HG03342 (cell line): ENCODE results near the gene DNAH11.

Experiments
- ATAC-seq: cut with Tn5 transposase; IDR thresholded peaks from one replicate; pipeline ENCODE4 v1.9.1; 2021; ENCODE audit warnings: mild to moderate bottlenecking, moderate library complexity; ENCODE audit not compliant: unreplicated experiment

Gene DNAH11

GRCh38 chr7:21547501-21547900, 4.7 kb downstream of the DNAH11 start:
- no peak for ATAC-seq

- no peak for ATAC-seq
Observed at GRCh38 chr7:21548491-21548890, 5.7 kb downstream of the DNAH11 start.

GRCh38 chr7:21550076-21550475, 7.2 kb downstream of the DNAH11 start:
- ATAC-seq = no peak

- no peak for ATAC-seq
Observed at GRCh38 chr7:21550821-21551531, 8.1 kb downstream of the DNAH11 start.

- ATAC-seq = no peak
Observed at GRCh38 chr7:21562385-21562784, 19.5 kb downstream of the DNAH11 start.

DNA sequence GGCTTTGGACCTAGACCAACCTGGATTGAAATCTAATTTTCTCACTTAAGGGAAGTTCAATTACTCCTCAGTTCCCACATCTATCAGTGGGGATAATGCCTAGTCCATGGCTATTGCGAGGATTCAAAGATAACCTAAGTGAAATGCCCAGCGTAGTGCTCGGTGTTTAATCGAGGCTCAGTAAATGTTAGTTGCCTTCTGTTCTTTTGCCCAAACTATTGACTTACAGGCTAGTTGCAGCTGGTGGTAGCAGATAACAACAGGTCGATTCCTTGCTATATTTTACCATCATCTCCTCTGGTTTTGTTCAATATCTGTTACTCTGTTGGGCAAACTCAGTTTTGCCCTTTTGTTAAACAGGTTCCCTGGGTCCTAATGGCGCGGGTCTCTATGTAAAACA, 22.8 kb downstream of the DNAH11 start:
- ATAC-seq = no peak

DNA sequence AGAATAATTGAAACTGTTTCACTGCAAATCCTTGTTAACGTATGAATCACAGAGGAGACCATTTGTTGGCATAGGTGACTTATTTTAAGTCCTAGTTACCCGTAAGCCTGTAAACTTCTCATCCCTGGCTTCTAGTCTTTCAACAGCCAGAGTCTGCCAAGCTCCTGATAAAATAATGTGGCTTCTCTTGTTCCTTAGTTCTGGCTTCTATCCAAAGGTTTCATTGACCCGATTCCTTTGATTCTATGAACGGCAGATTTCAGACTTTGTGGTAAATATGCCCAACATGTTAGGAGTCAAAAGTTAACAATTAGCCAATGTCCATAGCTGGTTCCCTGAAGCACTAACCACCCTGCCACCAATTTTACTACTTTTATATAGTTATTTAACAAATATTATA, 23.3 kb downstream of the DNAH11 start:
- no peak for ATAC-seq

GRCh38 chr7:21568762-21569161, 25.9 kb downstream of the DNAH11 start:
- ATAC-seq = no peak

DNA sequence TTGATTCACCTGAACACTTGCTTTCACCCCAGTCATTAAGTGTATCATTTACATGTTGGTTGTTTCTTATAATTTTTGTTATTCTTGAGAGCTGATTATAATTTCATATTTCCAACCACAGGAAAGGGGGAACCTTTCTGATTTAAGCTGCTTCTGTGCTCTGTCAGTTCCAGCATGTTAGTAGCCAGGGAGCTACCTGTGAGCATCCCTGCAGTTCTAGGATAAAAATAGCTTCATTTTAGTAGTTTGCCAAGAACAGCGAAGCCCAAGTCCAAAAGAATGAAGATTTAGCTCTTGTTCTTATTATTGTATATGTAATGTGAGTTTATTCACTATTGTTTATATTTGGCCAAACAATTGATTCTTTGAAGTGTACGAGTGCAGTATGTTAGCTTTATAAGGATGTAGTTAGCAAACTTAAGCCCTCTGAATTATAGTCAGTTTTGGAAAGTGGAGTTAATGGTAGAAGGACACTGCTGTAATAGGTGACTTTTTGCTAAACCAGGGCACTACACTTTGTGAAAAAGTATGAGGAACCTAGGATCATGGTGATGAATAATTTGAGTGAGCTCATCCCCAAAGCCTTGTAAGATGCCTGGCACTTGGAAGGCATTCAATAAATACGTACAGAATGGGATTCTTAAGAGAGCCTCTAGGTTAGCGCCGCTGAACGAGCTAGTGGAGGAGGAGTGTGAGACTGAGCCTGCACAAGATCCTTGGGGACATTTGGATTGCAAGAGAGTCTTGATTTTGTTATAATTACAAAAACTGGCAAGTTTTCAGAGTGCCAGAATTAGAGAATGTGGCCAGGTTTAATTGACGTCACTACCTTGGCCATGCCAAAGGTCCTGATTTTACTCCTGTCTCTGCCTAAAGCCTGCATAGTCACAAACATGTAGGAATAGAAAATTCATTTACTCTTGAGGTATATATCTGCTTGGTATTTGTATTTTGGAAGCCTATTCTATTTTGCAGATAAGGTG, 29.8 kb downstream of the DNAH11 start:
- no peak for ATAC-seq

- ATAC-seq = no peak
Observed at GRCh38 chr7:21579341-21580072, 36.7 kb downstream of the DNAH11 start.

DNA sequence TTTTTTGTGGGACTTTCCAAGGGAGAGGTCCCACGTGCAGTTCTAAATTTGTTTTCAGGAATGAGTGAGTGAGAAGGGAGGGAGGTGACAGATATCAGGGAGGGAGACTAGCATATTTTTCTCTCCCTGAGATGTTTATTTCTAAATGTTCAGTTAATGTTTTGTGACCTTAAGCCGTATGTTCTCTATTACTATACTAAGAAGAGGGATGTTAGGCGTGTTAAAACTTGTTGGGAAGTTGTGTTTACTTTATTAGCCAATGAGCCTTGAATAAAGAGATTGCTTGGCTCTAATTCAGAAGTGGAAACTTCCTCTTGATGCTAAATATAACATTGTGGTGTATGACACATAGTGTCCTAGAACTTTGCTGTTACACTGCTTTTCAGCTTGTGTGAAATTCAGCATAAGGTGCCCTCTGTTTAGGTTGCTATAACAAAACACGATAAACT, 37.3 kb downstream of the DNAH11 start:
- ATAC-seq = no peak

DNA sequence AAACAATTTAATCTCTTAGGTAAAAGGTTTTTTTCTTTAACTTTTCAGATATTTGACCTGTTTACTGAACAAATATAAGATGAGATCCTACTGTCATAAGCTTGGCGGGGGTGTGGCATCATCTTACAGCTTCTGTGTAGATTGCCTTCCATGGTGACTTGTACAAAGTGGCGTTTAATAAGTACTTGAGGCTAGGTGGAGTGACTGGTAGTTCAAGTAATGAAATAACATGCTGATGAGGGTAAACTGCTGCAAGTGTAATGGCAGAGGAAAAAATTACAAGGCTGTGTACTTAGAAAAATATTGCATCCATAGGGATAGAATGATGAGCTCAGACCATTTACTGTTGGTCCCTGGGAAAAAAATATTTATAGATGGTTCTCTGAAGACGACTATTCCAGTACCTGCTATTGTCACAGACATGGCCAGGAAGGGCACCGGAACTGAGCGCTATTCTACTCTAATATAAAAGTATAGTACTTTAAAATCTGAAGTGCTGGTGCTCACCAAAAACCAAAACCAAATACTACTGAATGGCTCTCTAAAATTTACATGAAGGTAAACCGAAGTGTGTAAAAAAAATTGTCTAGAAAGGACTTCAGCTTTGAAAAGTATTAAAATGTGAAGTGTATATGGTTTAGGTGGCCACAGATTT, 42.4 kb downstream of the DNAH11 start:
- ATAC-seq = no peak

- ATAC-seq = no peak
Observed at GRCh38 chr7:21587139-21587784, 44.4 kb downstream of the DNAH11 start.

GRCh38 chr7:21596801-21597200, 54.0 kb downstream of the DNAH11 start:
- ATAC-seq = no peak

- ATAC-seq = no peak
Observed at GRCh38 chr7:21603462-21603861, 60.6 kb downstream of the DNAH11 start.

GRCh38 chr7:21603972-21604749, 61.3 kb downstream of the DNAH11 start:
- ATAC-seq = no peak

- ATAC-seq = no peak
Observed at GRCh38 chr7:21605008-21605585, 62.3 kb downstream of the DNAH11 start.

- ATAC-seq = no peak
Observed at GRCh38 chr7:21608465-21608864, 65.6 kb downstream of the DNAH11 start.

DNA sequence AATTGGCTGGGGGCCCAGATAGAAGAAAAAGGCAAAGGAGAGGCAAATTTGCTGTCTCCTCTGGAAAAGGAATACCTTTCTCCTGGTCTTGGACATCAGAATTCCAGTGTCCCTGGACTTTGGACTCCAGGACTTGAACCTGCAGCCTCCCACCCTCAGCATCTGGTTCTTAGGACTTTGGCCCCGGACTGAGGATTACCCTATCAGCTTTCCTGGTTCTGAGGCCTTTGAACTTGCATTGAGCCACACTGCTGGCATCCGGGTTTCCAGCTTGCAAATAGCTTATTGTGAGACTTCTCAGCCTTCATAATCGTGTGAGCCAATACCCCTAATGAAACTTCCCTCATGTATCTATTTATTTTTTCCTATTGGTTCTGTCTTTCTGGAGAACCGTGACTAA, 68.3 kb downstream of the DNAH11 start:
- no peak for ATAC-seq
